ENCODE results near the gene TOR1AIP1. TPM values are rescaled to one million over a fixed set of nuclear protein-coding genes. Genes with fewer than 3 reads are reported as not detected.

TOR1AIP1 gene
- total RNA-seq, 1 experiment from 2014 or later: 17.3 TPM

DNA sequence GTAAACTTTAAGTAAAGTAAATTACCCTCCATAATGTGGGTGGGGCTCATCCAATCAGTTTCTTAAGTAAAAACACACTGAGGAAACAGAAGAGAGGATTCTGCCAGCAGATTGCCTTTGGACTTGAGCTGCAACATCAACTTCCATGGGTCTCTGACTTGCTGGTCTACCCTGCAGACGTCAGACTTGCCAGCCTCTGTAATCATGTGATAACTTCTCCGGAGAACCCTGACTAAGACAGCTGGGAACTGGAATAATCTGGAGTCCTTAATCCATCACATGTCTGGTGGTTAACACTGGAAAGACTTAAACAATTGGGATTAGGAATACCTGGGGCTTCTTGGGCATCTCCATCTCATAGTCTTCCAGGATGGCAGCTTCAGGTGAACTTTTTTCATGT, 59.4 kb downstream of the TOR1AIP1 start (continued):
- TF ChIP-seq GRHL2 (CRISPR knock-in tag; IDR thresholded peaks at IDR 0.05; ENCODE audit: insufficient replicate concordance, severe bottlenecking) (no peak), CBFB (CRISPR knock-in tag; IDR thresholded peaks at IDR 0.05; ENCODE audit: low read depth) (no peak), TP53 (CRISPR knock-in tag; IDR thresholded peaks at IDR 0.05) (no peak), SP1 (CRISPR knock-in tag; conservative IDR thresholded peaks at IDR 0.05) (no peak), SMAD4 (CRISPR knock-in tag; IDR thresholded peaks at IDR 0.05) (no peak), EMX1 (CRISPR knock-in tag; IDR thresholded peaks at IDR 0.05) (no peak), PREB (CRISPR knock-in tag; IDR thresholded peaks at IDR 0.05; ENCODE audit: borderline replicate concordance) (no peak), GTF2I (CRISPR knock-in tag; conservative IDR thresholded peaks at IDR 0.05) (no peak), E2F4 (CRISPR knock-in tag; IDR thresholded peaks at IDR 0.05; ENCODE audit: borderline replicate concordance, low read depth) (no peak)
- TF ChIP-seq, protein P1, sequence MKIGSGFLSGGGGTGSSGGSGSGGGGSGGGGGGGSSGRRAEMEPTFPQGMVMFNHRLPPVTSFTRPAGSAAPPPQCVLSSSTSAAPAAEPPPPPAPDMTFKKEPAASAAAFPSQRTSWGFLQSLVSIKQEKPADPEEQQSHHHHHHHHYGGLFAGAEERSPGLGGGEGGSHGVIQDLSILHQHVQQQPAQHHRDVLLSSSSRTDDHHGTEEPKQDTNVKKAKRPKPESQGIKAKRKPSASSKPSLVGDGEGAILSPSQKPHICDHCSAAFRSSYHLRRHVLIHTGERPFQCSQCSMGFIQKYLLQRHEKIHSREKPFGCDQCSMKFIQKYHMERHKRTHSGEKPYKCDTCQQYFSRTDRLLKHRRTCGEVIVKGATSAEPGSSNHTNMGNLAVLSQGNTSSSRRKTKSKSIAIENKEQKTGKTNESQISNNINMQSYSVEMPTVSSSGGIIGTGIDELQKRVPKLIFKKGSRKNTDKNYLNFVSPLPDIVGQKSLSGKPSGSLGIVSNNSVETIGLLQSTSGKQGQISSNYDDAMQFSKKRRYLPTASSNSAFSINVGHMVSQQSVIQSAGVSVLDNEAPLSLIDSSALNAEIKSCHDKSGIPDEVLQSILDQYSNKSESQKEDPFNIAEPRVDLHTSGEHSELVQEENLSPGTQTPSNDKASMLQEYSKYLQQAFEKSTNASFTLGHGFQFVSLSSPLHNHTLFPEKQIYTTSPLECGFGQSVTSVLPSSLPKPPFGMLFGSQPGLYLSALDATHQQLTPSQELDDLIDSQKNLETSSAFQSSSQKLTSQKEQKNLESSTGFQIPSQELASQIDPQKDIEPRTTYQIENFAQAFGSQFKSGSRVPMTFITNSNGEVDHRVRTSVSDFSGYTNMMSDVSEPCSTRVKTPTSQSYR (CRISPR knock-in tag; IDR thresholded peaks at IDR 0.05): no peak

DNA sequence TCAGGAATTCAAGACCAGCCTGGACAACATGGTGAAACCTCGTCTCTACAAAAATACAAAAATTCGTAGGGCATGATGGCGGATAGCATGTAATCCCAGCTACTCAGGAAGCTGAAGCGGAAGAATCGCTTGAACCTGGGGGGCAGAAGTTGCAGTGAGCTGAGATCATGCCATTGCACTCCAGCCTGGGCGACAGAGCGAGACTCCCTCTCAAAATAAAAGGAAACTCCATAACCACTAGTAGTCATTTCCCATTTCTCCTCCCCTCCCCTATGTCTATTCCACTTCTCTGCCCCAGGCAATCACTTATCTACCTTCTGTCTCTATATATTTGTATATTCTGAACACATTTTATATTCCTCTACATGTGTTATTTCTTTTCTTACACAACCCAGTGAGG, 68.6 kb downstream of the TOR1AIP1 start:
- DNase-seq (ENCODE audit: low spot score) (no peak), ATAC-seq (no peak)
- no peak overlapping the region for H3K27ac Mint-ChIP-seq
- H3K27me3 Mint-ChIP-seq (ENCODE audit: low read depth): no peaks in the 10 kb centered on the region
- H3K9me3 Mint-ChIP-seq: no peaks in the 10 kb centered on the region
- POLR2A ChIA-PET: no interaction called here
- CTCF ChIA-PET: interaction anchor here (1.3 kb wide), 1 partner anchor 83 kb away, joined by 3 read pairs; no protein-coding TSS in a partner anchor
- no peaks in the 10 kb centered on the region for H3K36me3 Mint-ChIP-seq
- no peak overlapping the region for H3K4me3 Mint-ChIP-seq
- H3K4me1 Mint-ChIP-seq: peaks cover 8% of the 10 kb centered on the region
- TF ChIP-seq FOXP1 (CRISPR knock-in tag; IDR thresholded peaks at IDR 0.05; ENCODE audit: borderline replicate concordance) (no peak), GABPB1 (CRISPR knock-in tag; IDR thresholded peaks at IDR 0.05) (no peak), TCF7 (CRISPR knock-in tag; IDR thresholded peaks at IDR 0.05; ENCODE audit: low read depth) (no peak), FOXJ3 (CRISPR knock-in tag; IDR thresholded peaks at IDR 0.05; ENCODE audit: borderline replicate concordance) (no peak), SOX15 (CRISPR knock-in tag; IDR thresholded peaks at IDR 0.05) (no peak), TP53 (CRISPR knock-in tag; IDR thresholded peaks at IDR 0.05) (no peak), ZNF671 (CRISPR knock-in tag; IDR thresholded peaks at IDR 0.05) (no peak), EMX1 (CRISPR knock-in tag; IDR thresholded peaks at IDR 0.05) (no peak), JUN (CRISPR knock-in tag; IDR thresholded peaks at IDR 0.05) (no peak), KAT7 (CRISPR knock-in tag; IDR thresholded peaks at IDR 0.05; ENCODE audit: borderline replicate concordance) (no peak)
- TF ChIP-seq, protein P1 (CRISPR knock-in tag; IDR thresholded peaks at IDR 0.05): no peak
- TF ChIP-seq, protein P2, sequence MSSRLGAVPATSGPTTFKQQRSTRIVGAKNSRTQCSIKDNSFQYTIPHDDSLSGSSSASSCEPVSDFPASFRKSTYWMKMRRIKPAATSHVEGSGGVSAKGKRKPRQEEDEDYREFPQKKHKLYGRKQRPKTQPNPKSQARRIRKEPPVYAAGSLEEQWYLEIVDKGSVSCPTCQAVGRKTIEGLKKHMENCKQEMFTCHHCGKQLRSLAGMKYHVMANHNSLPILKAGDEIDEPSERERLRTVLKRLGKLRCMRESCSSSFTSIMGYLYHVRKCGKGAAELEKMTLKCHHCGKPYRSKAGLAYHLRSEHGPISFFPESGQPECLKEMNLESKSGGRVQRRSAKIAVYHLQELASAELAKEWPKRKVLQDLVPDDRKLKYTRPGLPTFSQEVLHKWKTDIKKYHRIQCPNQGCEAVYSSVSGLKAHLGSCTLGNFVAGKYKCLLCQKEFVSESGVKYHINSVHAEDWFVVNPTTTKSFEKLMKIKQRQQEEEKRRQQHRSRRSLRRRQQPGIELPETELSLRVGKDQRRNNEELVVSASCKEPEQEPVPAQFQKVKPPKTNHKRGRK (CRISPR knock-in tag; IDR thresholded peaks at IDR 0.05; ENCODE audit: borderline replicate concordance): no peak
- TF ChIP-seq, protein P3, sequence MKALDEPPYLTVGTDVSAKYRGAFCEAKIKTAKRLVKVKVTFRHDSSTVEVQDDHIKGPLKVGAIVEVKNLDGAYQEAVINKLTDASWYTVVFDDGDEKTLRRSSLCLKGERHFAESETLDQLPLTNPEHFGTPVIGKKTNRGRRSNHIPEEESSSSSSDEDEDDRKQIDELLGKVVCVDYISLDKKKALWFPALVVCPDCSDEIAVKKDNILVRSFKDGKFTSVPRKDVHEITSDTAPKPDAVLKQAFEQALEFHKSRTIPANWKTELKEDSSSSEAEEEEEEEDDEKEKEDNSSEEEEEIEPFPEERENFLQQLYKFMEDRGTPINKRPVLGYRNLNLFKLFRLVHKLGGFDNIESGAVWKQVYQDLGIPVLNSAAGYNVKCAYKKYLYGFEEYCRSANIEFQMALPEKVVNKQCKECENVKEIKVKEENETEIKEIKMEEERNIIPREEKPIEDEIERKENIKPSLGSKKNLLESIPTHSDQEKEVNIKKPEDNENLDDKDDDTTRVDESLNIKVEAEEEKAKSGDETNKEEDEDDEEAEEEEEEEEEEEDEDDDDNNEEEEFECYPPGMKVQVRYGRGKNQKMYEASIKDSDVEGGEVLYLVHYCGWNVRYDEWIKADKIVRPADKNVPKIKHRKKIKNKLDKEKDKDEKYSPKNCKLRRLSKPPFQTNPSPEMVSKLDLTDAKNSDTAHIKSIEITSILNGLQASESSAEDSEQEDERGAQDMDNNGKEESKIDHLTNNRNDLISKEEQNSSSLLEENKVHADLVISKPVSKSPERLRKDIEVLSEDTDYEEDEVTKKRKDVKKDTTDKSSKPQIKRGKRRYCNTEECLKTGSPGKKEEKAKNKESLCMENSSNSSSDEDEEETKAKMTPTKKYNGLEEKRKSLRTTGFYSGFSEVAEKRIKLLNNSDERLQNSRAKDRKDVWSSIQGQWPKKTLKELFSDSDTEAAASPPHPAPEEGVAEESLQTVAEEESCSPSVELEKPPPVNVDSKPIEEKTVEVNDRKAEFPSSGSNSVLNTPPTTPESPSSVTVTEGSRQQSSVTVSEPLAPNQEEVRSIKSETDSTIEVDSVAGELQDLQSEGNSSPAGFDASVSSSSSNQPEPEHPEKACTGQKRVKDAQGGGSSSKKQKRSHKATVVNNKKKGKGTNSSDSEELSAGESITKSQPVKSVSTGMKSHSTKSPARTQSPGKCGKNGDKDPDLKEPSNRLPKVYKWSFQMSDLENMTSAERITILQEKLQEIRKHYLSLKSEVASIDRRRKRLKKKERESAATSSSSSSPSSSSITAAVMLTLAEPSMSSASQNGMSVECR (CRISPR knock-in tag; IDR thresholded peaks at IDR 0.05; ENCODE audit: borderline replicate concordance): no peak
- TF ChIP-seq, protein P4, sequence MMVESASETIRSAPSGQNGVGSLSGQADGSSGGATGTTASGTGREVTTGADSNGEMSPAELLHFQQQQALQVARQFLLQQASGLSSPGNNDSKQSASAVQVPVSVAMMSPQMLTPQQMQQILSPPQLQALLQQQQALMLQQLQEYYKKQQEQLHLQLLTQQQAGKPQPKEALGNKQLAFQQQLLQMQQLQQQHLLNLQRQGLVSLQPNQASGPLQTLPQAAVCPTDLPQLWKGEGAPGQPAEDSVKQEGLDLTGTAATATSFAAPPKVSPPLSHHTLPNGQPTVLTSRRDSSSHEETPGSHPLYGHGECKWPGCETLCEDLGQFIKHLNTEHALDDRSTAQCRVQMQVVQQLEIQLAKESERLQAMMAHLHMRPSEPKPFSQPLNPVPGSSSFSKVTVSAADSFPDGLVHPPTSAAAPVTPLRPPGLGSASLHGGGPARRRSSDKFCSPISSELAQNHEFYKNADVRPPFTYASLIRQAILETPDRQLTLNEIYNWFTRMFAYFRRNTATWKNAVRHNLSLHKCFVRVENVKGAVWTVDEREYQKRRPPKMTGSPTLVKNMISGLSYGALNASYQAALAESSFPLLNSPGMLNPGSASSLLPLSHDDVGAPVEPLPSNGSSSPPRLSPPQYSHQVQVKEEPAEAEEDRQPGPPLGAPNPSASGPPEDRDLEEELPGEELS (CRISPR knock-in tag; IDR thresholded peaks at IDR 0.05): no peak

All from WTC11 (cell line).